ENCODE data around the gene TBX3. TPM values are rescaled to one million over a fixed set of nuclear protein-coding genes. Genes with fewer than 3 reads are reported as not detected.

Gene TBX3
- total RNA-seq, 4 donors from 2014 or later, result 15.2 to 48.1 (median 35.4) TPM

DNA sequence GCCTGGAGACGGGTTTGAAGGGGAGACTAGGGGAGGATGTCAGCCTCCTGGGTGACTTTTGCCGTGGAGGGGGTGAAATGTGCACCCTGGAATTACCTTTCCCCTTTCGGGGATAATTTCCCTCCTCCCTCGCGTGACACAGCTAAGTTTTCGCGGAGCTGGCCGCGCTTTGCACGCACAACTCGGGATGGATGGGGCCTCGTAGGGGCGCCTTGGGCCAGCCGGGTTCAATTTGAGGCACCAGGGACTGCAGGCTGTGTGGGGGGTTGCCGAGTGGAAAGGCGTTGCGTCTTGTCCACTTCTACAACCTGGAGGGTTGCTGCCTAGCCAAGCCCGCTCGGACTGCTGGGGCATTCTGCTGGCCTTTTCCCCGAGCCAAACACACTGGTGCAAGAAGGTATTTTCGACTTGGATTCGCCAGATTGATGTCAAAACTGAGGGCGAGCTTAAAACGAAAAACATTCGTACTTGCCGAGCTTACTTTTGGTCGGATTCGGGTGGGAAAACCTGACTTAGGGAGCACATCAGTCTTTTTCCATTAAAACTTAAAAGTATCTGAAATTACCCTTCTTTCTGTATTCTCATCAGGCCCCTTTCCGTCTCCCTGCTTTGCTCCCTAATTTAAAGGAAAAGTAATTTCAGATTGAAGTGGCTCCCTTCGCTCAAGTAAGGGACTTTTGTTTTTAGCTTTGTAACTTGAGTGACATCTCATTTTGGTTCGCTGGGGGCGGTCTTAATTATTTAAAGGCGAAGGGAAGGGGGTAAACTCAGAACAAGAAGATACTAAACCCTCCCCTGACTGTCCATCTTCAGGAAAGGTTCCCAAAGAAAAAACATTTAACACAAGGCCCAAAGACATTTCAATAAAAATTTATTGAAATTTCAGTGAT, 14.3 kb downstream of the TBX3 start:
- no peak overlapping the region for H3K4me3 ChIP-seq (ENCODE audit: low read depth, poor library complexity, severe bottlenecking)
- no peak for TF ChIP-seq POLR2A (IDR thresholded peaks at IDR 0.05)
- TF ChIP-seq, protein P1, sequence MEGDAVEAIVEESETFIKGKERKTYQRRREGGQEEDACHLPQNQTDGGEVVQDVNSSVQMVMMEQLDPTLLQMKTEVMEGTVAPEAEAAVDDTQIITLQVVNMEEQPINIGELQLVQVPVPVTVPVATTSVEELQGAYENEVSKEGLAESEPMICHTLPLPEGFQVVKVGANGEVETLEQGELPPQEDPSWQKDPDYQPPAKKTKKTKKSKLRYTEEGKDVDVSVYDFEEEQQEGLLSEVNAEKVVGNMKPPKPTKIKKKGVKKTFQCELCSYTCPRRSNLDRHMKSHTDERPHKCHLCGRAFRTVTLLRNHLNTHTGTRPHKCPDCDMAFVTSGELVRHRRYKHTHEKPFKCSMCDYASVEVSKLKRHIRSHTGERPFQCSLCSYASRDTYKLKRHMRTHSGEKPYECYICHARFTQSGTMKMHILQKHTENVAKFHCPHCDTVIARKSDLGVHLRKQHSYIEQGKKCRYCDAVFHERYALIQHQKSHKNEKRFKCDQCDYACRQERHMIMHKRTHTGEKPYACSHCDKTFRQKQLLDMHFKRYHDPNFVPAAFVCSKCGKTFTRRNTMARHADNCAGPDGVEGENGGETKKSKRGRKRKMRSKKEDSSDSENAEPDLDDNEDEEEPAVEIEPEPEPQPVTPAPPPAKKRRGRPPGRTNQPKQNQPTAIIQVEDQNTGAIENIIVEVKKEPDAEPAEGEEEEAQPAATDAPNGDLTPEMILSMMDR (IDR thresholded peaks at IDR 0.05), result no peak
- intact Hi-C loops (cut with DNase I; ENCODE audit: low total_unique reads), result loop anchor here (5.0 to 10.0 kb wide), 3 partner anchors 965 to 1248 kb away; no protein-coding TSS in a partner anchor
- DNase-seq (ENCODE audit: low spot score in 2 of 2), result peak in 1 of 2 donors; percentile 86
- WGBS, 2 donors, result 69 to 72% methylated on average over 33 of the region's 33 CpGs

DNA sequence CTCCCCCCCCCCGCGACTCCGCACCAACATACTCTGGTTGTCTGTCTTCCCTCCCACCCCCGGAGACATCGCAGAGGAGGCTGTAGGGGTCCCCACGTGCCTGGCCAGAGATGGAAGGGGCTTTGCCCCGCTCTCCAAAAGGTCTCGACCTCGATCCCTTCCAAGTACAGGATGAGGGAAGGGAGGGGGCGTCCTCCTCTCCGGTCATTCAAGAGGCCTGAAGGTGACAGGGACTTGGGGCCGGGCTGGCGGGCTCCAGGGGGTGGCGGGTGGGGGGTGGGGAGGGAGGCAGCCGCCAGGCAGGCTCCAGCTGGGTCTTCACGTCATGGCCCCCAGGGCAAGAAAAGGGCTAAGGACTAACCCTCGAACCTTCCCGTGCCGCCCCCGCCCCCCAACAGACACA, 15.1 kb downstream of the TBX3 start:
- 30 to 38% methylated on average over 19 to 20 of the region's 20 CpGs for WGBS, 2 donors
- intact Hi-C loops (cut with DNase I; ENCODE audit: low total_unique reads), result loop anchor here (5.0 to 10.0 kb wide), 3 partner anchors 966 to 1248 kb away; no protein-coding TSS in a partner anchor
- TF ChIP-seq POLR2A (IDR thresholded peaks at IDR 0.05), result no peak
- TF ChIP-seq, protein P1 (IDR thresholded peaks at IDR 0.05), result no peak

DNA sequence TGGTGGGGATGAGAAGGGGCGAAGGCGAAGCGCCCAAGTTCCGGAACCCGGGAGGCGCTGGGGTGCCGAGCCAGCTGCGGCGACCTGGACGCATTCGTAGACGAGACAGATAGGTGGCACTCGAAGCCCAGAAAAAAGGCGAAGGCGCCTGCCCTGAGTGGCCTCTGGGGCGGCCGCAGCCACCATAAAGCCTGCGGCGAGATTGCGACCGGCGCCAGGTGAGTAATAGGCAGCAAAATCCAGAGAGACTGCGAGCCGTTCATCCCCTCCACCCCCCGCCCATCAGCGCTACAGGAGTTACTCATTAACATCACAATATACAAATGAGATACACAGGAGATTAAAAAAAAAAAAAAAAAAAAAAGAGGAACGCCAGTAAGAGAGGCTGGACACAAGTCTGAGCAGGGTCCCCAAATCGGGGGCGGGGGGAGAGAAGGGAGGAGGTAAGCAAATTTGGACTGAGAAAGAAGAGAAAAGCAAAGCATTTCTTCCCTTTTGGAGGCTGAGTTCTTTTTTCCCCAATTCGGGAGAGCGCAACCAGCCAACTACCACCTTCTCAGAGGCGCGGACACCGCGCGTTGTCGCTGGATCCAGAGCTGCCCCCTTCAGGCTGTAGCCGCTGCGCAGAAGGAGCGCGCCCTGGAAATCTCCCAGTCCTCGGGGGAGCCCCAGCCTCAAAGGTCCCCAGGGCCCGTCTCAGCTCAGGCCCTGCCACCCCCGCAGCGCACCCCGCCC, 15.7 kb downstream of the TBX3 start:
- intact Hi-C loops (cut with DNase I; ENCODE audit: low total_unique reads), result loop anchor here (5.0 to 10.0 kb wide), 3 partner anchors 966 to 1249 kb away; no protein-coding TSS in a partner anchor
- WGBS, 2 donors, result 1 to 2% methylated on average over 39 to 46 of the region's 46 CpGs

More for the DNA sequence above, 15.1 kb downstream of the TBX3 start:
- H3K4me3 ChIP-seq (ENCODE audit: low read depth, poor library complexity, severe bottlenecking), result no peak overlapping the region
- DNase-seq (ENCODE audit: low spot score in 2 of 2), result no peak

DNA sequence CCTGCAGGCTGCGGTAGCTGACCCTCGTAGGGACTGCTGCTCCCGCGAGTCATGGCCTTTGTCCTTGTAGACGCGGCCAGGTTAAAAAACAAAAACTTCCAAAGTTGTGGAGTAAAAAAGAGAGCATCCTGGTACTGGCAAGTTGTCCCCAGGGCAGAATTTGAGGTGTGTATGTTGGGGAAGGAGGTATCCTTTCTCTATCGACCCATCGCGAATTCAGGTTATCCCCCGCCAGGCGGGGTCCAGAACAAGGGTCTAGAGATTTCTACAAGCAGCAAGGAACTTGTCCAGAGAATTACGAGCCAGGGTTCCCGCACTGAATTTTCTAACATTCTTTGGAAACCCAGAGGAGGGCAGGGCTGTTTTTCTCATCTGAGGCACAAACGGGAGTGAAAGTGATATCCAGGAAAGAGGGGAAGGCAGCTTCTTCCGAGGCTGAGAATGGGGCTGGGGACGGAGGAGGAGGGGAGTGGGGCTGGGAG, 16.3 kb downstream of the TBX3 start:
- no peak for DNase-seq (ENCODE audit: low spot score in 2 of 2)
- H3K4me3 ChIP-seq (ENCODE audit: low read depth, poor library complexity, severe bottlenecking), result no peak overlapping the region
- intact Hi-C loops (cut with DNase I; ENCODE audit: low total_unique reads), result loop anchor here (5.0 to 10.0 kb wide), 3 partner anchors 967 to 1250 kb away; no protein-coding TSS in a partner anchor
- TF ChIP-seq, protein P1 (IDR thresholded peaks at IDR 0.05), result no peak
- no peak for TF ChIP-seq POLR2A (IDR thresholded peaks at IDR 0.05)
- WGBS, 2 donors, result 28 to 38% methylated on average over 16 of the region's 16 CpGs

More for the DNA sequence above, 15.7 kb downstream of the TBX3 start:
- H3K4me3 ChIP-seq (ENCODE audit: low read depth, poor library complexity, severe bottlenecking), result no peak overlapping the region
- TF ChIP-seq POLR2A (IDR thresholded peaks at IDR 0.05), result no peak
- TF ChIP-seq, protein P1 (IDR thresholded peaks at IDR 0.05), result peak in 1 of 3 donors; percentile 38
- DNase-seq (ENCODE audit: low spot score in 2 of 2), result peak; percentile 66 to 94

DNA sequence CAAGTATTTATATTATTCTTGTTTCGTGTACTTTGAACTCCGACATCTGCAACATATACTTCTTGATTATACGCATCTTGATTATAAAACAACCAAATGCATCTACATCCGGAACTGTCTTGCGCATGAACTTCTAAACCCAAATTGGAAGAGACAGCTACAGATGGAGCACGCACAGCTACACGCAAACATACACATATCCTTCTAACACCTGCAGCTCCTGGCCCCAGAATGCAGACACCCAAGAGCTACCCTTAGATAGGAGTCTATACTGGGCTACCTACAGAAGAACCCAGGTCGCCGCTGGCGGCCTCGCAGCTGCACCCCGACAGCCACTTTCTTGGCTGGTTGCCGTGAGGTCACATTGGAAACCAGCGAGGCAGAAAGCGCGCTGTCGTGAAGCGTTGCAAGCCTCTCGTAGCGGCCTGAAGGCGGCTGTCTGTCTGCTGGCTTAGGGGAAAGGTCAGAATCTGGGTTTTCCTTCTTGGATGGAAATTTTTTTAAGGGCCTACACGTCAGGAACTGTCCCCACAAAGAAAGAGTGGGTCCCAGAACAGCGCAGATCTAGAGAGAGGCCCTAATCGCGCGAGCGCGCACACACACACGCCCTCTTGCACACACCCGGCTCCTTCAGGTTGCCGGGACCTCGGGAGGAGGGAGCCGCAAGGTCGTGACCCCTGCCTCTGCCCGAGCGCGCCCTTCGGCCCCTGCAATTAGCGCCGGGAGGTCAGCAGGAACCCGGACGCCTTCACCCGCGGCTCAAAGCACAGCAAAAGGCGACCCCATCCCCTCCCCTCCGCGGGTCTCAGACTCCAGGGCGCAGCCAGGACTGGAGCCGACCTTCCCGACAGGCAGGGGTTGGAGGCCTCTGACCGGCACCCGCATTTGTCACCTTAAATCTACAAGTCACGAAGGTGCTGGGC, 17.0 kb downstream of the TBX3 start:
- TF ChIP-seq, protein P1 (IDR thresholded peaks at IDR 0.05), result no peak
- TF ChIP-seq POLR2A (IDR thresholded peaks at IDR 0.05), result no peak
- DNase-seq (ENCODE audit: low spot score in 2 of 2), result no peak
- intact Hi-C loops (cut with DNase I; ENCODE audit: low total_unique reads), result loop anchor here (5.0 to 10.0 kb wide), 3 partner anchors 968 to 1250 kb away; no protein-coding TSS in a partner anchor
- no peak overlapping the region for H3K4me3 ChIP-seq (ENCODE audit: low read depth, poor library complexity, severe bottlenecking)
- 64 to 76% methylated on average over 45 to 47 of the region's 53 CpGs for WGBS, 2 donors

Data from lower leg skin (tissue), 4 donors.